Measurements from ENCODE around the gene RNF220.

RNF220 gene

GRCh38 chr1:44644806-44645205 lies 239.8 kb downstream of the RNF220 start:
- Histone ChIP-seq H3K27ac (no peak overlapping the region), H3K4me3 (no peak overlapping the region)

GRCh38 chr1:44645476-44646244 lies 240.6 kb downstream of the RNF220 start:
- H3K4me3 ChIP-seq: no peak overlapping the region
- no peak for TF ChIP-seq CTCF (IDR thresholded peaks at IDR 0.05)
- no peak for DNase-seq (ENCODE audit: low spot score)
- peak overlapping the region; percentile 25 to 37 for H3K27ac ChIP-seq

More at GRCh38 chr1:44644806-44645205, 239.8 kb downstream of the RNF220 start:
- no peak for DNase-seq (ENCODE audit: low spot score)
- no peak for TF ChIP-seq CTCF (IDR thresholded peaks at IDR 0.05)

- Histone ChIP-seq H3K27ac (no peak overlapping the region), H3K4me3 (no peak overlapping the region)
- DNase-seq (ENCODE audit: low spot score): no peak
- no peak for TF ChIP-seq CTCF (IDR thresholded peaks at IDR 0.05)
Measured at GRCh38 chr1:44646261-44647110, 241.4 kb downstream of the RNF220 start.

- TF ChIP-seq CTCF (IDR thresholded peaks at IDR 0.05): no peak
- Histone ChIP-seq H3K4me3 (no peak overlapping the region), H3K27ac (no peak overlapping the region)
- no peak for DNase-seq (ENCODE audit: low spot score)
Measured at GRCh38 chr1:44647896-44648295, 242.8 kb downstream of the RNF220 start.

- no peak overlapping the region for H3K27ac ChIP-seq
- TF ChIP-seq CTCF (IDR thresholded peaks at IDR 0.05): no peak
- no peak overlapping the region for H3K4me3 ChIP-seq
- DNase-seq (ENCODE audit: low spot score): no peak
Measured at GRCh38 chr1:44648529-44649250, 243.6 kb downstream of the RNF220 start.

- no peak for TF ChIP-seq CTCF (IDR thresholded peaks at IDR 0.05)
- Histone ChIP-seq H3K27ac (no peak overlapping the region), H3K4me3 (no peak overlapping the region)
- DNase-seq (ENCODE audit: low spot score): no peak
Measured at GRCh38 chr1:44649788-44650158, 244.7 kb downstream of the RNF220 start.

Measured in coronary artery (tissue), 2 donors.